T-helper 22 cell (primary cell): ENCODE data around the gene ATXN7L1.

Source experiments
- DNase-seq: peaks from one replicate; pipeline ENCODE4 v3.0.0-alpha.2; 2020; ENCODE audit warnings: low read depth

Gene ATXN7L1

DNA sequence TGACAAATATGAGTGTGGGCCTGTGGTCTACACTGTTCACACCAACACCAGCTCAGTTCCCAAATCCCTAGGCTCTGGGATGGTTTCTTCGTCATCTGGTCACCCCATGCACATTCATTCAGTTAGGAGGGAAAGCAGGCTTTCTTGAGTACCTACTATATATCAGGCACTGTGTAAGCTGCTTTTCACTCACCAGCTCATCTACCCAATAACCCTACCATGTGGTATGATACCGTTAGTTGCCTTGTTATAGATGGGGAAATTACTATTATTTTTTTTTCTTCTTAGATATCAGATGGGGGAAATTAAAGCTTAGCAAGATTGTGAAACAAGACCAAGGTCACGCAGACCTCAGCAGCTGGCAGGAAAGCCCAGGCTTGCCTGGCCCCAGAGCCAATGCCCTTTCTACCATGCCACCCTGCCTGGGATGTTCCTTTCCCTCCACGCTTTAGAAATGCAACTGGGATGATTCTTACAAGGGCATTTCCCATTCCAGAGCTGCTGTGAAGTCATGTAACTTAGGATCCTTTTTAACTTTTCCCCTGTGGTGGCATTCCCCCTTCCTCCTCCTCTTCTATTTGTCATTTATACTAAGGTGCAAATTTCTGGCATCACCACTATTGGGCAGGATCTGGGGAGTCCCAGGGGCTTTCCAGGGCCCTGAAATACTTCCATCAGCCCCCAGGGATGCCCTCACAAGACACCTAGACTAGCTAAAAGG lies 202.0 kb downstream of the ATXN7L1 start:
- peak; percentile 25 for DNase-seq

GRCh38 chr7:105673367-105674084 lies 202.9 kb downstream of the ATXN7L1 start:
- peak; percentile 23 for DNase-seq

- DNase-seq: no peak
These were observed 203.6 kb downstream of the ATXN7L1 start for GRCh38 chr7:105672801-105673200.

GRCh38 chr7:105666324-105666723 lies 210.1 kb downstream of the ATXN7L1 start:
- DNase-seq: no peak

GRCh38 chr7:105665684-105666083 lies 210.7 kb downstream of the ATXN7L1 start:
- DNase-seq: no peak

DNA sequence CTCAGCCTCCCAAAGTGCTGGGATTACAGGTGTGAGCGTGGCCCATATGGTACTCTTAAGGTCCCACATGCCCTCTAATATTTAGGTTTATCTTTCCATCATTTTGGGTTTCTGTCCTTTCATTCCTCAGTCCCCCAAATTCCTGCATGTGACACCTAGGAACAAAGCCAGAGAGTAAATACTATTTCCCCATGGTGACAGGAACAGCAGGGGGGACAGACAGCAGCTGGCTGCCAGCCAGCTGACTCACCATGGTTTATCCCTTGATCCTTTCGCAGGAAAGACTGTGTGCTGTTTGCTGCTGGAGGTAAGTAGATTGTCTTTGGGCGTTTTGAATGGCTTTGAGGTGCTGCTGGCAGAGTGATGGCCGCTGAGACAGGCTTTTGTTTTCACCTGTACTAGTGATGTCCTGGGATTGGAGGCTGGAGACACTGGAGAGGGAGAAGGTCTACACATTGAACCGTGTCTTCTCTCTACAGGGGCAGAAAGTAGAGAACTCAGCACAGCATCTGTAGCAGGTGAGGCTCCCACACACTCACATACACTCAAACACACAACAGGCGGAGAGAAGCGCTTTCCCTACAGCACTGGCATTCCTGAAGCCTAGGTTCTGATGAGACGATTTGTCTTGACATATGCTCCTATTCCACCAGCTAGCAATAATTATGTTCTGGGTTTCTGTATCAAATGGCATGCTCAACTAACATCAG lies 211.4 kb downstream of the ATXN7L1 start:
- DNase-seq: no peak

- no peak for DNase-seq
These were observed 213.4 kb downstream of the ATXN7L1 start for GRCh38 chr7:105662998-105663397.

DNA sequence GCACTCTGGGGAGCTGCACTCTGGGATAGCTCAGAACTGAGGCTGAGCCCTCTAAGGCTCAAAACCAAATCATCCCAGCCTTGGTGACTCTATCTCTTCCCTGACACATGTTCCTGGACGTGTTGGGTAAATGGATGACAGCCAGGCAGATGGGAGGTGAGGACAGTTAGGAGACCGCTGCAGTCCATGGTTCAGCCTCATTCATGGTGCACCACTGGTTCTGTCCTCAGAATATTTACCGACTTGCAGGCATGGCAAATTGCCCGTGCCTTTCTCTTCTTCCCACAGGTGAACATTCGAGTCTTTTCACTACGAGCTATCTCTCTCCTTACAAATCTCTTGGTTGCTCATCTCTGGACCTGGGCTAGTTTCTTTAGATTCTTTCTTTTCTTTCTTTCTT lies 214.8 kb downstream of the ATXN7L1 start:
- no peak for DNase-seq

DNA sequence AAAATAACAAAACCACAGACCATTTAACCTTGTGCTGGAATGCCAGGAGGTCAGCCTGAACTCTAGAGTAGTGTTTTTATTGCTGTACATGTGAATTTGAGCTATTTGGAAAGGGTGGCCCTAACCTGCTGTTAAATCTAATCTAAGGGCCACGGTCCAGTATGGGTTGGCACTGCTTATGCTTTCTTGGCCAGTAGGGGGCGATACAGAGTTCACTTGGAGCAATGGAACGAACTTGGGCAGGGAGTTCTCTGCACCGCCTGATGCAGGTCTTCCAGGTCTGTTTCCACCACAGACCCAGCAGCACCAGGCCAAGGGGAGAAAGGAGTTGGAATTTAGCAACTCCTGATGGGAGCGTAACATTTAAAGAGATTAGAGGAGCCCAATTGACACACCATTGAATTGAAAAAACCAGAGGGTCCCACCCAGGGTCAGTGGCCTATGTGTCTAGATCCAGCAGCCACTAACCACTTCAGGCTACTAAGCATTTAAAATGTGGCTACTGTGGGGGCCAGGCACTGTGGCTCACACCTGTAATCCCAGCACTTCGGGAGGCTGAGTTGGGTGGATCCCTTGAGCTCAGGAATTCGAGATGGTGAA lies 219.4 kb downstream of the ATXN7L1 start:
- DNase-seq: peak; percentile 38

DNA sequence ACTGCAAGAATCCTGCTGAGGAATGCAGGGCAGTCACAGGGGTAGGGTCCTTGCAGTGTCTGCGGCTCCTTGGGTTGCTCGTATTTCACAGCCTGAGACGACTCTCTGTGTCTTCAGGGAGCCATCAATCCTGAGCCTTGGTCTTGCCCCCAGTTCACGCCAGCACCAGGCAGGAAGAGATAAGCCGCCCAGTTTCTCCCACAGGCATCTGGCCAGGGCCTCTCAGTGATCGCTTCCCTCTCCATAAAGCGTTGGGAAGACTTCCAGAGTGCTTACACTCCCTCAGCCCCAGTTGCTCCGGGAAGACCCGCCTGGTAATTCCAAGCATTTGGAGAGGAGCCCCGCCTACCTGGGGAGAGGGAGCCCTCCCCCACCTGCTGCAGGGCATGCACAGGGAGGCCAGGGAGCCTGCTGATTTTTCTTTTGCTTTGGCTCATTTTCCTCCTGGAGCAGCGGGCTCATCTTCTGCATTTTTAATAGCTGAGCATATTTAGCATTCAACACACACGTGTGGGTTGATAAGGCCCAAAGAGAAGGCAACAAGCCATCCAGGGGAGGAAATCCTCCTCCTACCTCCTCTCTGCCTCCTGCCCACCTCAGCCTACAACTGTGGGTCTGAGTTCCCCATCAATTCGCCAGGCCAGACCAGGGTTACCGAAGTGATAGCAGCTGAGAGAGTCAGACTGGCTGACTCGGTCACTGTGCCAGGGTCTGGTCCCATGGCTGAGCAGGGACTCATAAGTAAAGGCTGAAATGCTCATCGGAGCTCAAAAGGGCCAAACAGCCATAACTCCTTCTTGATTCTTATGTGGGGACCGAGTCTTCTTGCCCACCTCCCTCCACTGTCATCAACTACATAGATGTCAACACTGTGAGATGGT lies 220.7 kb downstream of the ATXN7L1 start:
- no peak for DNase-seq

DNA sequence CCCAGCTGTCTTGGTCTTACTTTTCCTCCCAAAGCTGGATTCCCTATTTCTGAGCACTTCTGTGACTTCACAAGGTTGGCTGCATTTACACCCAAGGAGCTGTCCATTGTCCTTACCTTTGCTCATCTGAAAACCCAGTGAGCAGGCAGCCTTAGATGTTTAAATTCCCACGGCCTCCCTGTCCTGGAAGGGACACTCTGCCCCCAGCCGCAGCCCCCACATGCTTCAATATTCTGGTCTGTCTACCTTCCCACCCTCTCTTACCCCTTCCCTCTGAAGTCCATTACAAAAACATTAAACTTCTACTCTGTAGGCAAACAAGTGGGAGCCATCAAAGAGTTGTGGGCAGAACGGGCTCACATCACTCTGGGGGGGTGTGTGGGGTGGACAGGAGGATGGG lies 221.3 kb downstream of the ATXN7L1 start:
- no peak for DNase-seq

GRCh38 chr7:105654095-105654686 lies 222.2 kb downstream of the ATXN7L1 start:
- DNase-seq: no peak

DNA sequence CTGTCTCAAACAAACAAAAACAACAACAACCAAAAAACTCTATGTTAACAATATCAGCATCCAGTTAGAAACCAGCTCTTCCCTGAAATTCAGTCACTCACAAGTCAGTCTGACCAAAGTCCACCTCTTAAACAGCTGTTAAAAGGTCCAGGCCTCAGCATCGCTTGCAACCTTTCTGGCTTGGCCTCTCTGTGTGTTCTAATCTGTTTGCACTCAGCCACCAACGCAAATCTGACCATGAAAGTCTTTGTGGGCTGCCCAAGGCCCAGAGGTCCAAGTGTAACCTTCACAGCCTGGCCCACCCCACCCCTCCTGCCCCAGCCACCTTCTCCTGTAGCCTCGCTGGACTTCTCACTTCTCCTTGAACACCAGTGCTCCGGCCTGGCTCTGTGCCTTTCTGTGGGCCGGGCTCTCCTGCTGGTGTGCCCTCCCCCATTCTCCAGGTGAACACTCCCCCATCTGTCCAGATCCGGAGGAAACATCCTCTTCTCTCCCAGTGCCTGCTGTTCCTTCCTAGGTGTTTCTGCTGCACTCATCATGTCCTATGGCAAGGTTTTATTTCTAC lies 222.9 kb downstream of the ATXN7L1 start:
- DNase-seq: no peak

- DNase-seq: peak; percentile 25
These were observed 223.9 kb downstream of the ATXN7L1 start for GRCh38 chr7:105652359-105652993.

DNA sequence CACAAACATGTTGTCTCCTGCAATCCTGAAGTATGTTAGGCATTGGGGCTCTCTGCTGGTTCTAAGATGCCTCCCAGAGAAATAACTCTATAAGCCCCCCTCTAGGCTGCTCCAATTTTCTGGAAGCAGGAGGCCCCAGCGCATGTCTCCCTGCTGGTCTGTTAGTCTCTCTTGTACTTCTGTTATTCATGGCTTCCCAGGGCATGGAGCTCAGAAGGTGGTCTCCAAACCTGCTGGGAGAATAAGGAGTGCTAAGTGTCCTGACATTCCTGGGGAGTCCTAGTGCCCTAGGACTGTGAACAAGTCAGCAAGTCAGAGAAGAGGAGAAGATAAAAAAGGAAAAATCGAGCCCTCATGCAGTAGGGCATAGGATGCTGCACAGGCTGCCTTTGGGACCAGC lies 224.6 kb downstream of the ATXN7L1 start:
- no peak for DNase-seq

GRCh38 chr7:105650382-105650970 lies 225.9 kb downstream of the ATXN7L1 start:
- DNase-seq: no peak

DNA sequence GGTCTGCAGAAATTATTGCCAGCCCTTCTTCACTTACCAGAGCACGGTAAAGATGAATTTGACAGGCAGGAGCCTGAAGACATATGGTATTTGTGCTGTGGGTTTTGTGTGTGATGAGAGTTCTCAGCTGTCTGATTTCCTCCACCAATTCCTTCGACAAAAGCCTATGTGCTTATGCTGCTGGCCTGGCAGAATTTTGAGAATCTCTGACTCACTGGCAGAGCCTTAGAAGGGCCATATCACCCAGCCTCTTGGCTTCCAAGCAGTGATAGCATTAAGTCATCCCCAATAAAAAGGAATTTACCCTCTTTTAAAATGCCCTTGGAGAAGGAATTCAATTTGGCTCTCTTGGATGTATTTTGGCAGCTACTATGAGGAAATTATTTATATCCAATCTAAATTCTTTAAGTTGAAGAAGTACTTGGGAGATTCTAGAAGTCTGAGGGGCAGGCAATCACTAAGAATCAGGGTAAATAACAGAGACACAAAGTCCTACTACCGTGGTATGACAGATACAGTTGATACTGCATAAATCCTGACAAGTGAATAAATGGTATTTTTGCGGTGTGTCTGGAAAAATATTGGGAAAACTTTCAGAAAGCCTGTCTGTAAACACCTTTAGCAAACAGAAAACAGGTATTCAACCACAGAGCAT lies 226.5 kb downstream of the ATXN7L1 start:
- DNase-seq: no peak

DNA sequence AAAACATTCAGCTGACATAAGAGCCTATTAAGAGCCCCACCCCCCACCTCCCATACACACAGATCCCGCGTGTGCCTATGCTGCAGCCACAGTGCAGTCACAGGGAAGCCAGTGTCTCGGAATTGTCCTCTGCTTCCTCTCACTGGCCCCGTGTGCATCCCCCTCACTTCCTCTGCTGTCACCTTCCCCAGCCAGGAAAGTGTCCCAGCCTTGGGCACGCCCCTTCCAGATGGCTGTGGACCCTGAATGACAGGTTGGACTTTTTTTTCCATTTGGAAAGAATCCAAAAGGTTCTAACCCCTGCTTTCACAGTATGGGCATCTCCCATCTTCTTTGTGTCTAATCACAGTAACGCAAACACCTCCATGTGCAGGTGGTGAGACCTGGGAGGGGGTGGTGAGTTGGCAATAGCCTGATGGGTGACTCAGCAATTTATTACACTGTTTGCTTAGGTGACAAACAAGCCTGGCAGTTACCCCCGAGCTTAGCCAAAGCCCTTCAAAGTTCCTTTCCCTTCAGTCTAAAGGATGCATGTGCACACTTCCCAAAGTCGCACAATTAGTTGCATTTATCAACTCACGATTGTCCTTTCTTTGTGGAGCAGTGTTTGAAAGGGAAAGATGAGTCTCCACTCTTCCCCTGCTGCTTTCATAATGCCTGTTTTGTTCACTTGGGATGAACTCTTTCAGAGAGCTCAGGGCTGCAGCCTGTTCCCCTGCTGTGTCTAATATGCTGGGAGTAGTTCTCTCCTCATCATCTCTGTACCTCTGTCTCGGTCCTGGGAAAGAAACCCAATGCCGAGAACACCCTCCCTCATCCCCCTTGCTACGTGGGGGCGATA lies 227.6 kb downstream of the ATXN7L1 start:
- DNase-seq: no peak

DNA sequence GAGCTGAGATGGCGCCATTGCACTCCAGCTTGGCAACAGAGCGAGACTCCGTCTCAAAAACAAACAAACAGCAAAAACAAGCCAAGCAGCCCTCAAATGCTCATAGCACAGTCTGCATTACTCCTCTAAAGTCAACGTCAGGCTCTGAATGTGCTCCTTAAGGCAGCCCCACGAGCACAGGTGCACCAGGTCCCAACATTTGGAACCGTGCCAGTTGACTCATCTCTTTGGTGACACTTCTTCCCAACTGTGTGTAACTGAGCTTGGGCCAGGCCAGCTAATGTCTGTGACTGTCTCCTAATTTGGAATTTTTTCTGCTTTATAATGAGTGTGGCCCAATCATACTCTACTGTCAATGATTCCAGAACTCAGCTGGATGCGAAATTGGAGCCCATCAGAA lies 228.8 kb downstream of the ATXN7L1 start:
- no peak for DNase-seq
